NCI-H2227 treated with DMSO at 0.1 percent for 48 hours (cell line): ENCODE results near the gene GALK1.

ENCODE experiments used
- DNase-seq: peaks from one replicate; lab custom pipeline; 2025; lab: John Stamatoyannopoulos, UW

The GALK1 gene

DNA sequence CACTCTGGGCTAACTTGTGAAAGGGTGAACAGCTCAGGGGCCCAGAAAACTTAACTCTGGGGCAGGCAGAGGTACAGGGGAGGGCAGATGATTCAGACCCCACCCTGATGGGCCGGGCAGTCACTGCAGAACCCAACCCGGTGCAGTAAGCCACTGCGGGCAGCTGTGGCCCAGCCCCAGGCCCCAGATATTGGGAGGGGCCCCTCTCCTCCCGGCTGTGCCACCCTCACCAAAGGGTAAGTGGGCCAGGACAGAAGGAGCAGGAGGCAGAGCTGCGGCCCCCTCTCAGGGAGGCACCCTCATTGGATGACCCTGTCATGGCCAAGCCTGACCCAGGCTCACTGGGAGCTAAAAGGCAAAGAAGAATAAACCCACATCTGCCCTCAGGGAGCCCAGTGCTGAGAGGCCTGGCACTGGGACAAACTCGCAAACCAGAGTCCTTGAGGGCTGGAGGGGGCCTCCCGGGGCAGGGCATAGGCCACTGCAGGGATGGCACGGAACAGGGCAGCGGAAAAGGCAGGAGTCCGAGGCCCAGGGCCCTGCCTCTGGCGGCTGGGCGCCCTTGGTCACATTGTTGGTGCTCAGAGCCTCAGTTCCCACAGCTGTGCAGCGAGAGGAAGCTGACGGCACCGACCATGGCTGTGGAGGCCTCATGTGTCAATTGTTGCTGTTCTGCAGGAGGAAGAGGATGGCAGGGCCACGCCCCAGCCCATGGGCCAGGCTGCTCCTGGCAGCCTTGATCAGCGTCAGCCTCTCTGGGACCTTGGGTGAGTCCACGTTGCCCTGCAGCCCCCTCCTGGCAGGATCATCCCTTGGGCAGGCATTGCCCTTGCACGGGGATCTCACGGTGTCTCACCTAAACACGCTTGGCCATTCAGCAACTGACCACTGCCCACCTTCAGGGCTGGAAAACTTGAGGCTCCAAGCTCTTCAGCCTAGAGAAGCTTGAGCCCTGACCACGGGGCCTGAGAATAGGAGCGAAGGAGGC, 40.7 kb downstream of the GALK1 start:
- no peak for DNase-seq

DNA sequence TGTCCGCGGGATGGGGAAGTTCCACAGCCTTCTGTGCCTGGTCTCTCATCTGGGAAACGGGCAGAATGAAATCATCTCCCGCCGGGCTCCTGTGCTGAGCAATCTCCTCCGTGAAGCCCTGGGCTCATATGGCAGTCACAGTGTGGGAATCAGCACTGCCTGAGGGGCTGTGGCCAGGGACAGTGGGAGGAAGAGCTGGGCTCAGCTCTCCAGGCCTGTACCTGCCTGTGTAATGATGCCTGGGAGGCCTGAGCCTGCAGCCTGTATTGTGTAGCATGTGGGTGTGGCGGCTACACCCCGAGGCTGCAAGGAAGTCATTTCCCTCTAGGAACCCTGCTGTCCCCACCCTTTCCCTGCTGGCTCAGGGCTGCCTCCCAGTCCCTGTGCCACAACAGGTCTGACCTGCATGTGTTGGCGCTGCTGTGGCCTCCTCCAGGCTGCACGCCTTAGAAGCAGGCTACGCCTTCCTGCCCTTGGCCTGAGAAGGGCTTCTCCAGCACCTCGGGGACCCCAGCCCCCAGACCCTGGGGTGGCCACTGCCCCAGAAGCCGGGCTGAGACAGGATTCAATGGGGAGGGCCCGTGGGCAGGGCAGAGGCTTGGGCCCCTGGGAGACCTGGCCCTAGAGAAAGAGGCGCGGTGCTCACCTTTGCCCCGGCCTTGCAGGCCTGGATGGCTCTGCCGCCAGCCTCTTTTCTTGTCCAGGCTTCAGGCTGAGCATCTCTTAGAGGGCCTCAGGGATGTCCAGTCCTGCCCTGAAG, 41.6 kb downstream of the GALK1 start:
- no peak for DNase-seq

GRCh38 chr17:75722542-75723095, 42.4 kb downstream of the GALK1 start:
- DNase-seq = no peak

- DNase-seq = no peak
Observed at GRCh38 chr17:75722076-75722475, 42.9 kb downstream of the GALK1 start.

DNA sequence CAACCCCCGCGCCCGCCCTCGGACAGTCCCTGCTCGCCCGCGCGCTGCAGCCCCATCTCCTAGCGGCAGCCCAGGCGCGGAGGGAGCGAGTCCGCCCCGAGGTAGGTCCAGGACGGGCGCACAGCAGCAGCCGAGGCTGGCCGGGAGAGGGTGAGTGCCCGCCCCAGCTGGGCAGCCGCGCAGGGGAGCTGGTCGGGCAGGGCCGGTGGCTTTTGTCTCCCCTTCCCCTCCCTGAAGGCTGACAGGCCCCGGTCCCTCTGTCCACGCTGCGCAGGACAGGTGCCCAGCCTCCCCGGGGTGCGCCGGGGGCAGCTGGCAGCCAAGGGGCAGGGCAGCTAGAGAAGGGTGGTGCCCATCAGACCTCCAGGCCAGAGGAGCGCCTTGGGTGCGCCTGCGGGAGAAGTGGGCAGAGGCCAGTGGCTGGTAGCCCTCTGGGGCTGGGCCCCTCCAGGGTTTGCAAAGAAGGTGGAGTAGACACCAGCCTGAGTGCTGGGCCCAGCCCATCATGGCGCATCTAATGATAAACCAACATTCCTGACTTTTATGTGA, 43.5 kb downstream of the GALK1 start:
- no peak for DNase-seq

DNA sequence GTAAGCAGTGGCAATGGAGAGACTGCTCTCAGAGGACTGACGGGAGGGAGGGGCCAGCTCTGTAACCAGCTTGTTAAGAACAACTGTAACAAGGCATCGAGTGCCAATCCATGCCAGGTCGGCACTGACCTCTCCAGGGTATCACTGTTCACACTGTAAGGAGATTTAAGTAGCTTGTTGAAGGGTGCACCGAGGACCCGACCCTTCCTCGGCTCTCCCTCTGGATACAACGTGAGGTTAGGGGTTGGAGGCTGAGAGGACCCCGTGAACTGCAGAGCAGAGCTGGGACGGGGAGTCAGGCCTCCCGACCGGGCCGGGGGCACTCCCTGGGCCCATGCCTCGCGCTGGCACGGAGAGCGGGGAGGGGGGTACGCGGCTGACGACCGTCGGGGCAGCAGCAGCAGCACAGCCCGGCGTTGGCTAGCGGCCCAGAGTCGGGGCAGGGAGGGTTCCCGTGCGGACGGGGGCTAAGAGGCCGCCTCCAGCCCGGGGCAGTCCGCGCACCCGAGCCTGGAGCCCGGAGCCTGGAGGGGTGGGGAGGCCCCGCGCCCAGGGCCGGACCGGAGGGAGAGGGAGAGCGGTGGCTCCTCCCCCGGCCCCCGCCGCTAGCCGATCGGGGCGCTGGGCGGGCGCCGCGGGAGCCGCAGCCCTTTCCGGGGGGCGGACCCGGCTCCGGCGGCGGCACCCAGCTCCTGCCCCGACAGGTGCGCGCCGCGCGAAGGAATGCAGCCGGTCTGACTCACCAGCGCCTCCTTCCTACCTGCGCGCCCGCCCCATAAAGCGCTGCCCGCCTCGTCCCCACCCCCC, 44.1 kb downstream of the GALK1 start, which contains the start of gene ITGB4:
ITGB4 (plus strand) TSS at position 804 of the 807 bp plus-strand sequence. CDS start 3,245 bp downstream, outside the sequence.
- DNase-seq = no peak

DNA sequence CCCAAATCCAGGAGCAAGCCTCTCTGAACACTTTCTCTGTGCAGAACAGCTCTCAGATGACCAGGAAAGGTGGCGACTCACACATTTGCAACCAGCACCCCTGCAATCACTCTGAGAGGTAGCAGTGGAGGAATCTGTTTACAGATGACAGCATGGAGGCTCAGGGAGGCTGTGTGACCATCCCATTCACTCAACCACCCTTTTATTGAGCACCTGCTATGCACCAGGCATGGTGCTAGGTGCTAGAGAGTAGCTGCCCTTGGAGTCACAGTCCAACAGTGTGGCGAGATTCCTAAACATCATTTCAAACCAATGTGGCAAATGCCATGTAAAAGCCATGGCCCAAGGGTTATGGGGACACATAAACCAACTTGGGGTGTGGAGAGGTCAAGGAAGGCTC, 45.3 kb downstream of the GALK1 start:
- no peak for DNase-seq

- no peak for DNase-seq
Observed at GRCh38 chr17:75712446-75712845, 52.5 kb downstream of the GALK1 start.
